HG02973 (cell line): ENCODE data around the gene MUC6.
"Not testable (repeated sequence)": the region's sequence is repeated elsewhere in the genome, so short reads cannot be mapped to it uniquely, and the experiment has no call there.

Experiments used
- ATAC-seq: cut with Tn5 transposase; IDR thresholded peaks from one replicate; pipeline ENCODE4 v1.9.1; 2021; ENCODE audit warnings: moderate library complexity; ENCODE audit not compliant: unreplicated experiment

Gene MUC6

DNA sequence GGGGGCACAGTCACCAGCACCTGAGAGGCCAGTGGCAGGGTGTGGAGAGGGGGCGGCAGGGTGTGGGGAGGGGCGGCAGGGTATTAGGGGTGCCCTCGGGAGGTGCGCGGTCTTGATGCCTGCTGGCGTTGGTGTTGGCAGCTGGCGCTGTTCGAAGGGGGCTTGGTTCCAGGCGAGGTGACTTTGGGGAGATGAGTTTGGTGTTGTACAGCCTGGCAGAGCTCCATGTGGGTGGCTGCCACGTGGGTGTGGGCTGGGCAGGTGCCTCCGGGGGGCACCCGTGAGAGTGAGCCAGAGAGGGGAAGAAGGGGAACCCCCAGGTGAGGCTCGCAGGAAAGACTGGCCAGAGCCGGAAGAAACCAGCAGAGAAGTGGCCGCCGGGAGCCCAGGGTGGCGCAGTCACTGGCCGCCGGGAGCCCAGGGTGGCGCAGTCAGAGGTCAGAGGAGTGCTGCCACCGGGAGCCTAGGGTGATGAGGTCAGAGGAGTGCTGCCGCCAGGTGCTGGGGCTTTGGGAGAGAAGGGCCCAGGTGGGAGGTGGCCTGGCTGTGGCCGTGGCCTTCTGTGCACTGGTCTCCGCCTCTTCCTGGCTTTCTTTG lies 44.7 kb downstream of the MUC6 start:
- no peak for ATAC-seq

DNA sequence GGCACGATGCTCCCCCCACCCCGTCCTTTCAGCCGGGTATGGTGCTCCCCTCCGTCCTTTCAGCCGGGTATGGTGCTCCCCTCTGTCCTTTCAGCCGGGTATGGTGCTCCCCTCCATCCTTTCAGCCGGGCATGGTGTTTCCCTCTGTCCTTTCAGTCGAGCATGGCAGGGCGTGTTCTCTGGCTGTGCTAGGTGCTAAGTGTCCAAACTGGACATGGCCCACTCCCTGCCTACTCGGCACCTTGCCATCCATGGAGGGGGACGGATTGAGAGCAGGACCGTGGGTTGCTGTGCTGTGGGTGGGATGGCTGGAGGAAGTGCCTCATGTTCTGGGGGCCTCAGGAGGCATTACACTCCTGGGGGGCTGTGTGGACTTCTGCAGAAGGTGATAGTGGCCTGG lies 45.5 kb downstream of the MUC6 start:
- ATAC-seq = no peak

DNA sequence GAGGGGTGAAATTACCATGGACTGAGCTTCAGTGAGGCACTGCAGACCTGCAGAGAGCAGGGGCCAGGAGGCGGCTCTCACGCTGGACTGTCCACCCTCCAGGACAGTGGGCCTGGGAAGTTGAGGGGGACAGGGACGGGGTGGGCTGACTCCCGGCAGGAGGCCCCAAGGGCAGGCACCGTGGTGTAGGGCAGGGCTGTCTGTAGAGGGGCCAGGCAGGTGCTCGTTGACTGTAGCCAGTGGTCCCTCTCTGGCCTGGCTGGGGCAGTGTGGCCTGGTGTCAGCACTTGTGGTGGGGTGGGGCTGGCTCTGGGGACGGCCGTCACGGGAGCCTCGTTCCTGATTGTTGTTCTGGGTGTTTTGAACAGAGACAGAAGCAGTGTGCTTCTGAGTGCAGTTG lies 46.4 kb downstream of the MUC6 start:
- ATAC-seq = no peak

- no peak for ATAC-seq
Measured at GRCh38 chr11:987671-988070, 48.8 kb downstream of the MUC6 start.

DNA sequence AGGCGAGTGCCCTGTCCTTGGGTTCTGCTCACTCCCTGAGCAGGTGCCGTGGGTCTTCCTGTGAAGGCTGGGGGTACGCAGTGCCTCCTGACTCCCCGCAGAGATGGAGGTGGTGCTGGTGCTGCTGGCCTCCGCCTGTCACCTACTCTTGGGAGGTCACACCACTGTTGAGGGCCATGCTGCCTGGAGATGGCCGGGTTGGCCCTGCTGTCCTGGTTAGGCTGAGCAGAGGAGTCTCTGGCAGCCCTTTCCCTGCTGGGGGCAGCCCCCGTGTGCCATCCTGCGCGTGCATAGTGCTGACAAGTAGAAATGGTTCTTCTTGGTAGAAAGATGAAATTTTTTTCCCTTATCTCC lies 49.6 kb downstream of the MUC6 start:
- ATAC-seq = no peak

GRCh38 chr11:986270-986951 lies 50.1 kb downstream of the MUC6 start:
- ATAC-seq = no peak

DNA sequence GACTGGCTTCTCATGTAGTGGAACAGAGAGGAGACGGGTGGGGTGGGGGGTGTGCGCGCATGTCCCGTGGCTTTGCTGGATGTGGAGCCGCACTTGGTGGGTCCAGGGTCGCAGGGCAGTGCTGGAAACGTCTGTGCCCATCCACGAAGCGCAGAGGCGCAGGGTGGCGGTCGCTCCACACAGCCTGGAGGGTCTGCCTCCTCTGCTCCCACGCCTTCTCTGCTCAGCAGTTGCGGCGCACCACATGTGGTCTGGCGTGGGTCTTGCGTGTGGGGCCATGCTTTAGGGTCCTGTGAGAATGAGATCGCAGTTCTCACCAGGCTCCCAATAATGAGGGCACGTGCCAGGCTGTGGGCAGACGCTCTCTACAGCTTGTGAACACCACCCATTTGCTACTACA lies 50.7 kb downstream of the MUC6 start:
- no peak for ATAC-seq

DNA sequence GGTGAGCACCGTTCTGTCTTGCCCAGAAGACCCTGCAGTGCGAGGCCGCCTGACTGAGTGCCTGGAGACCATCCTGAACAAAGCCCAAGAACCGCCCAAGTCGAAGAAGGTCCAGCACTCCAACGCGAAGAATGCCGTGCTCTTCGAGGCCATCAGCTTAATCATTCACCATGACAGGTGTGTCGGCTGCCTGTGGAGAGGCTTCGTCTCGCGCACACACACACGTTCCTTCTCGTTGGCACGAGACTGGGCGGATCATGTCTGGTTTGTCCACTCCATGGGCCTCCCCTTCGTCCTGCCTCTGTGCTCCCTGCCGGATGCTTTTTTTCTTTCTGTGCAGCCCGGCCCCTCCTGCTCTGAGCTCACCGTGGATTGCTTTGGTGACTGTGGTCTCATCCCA lies 51.1 kb downstream of the MUC6 start:
- ATAC-seq = no peak

DNA sequence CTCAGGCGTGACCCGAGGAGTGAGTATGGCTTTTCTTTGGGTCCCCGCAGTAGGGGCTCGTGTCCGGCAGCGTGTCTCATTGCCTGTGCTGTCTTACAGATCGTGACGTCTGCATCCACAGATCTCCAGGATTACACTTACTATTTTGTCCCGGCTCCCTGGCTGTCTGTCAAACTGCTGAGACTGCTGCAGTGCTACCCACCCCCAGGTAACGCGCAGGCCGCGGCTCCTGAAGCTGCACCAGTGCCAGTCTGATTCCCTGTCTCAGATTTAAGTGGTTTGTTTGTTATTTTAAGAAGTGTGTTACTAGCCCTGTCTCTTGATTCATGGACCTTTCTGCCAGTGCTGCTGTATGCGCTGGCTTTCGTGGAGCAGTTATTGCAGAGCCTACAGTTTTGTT lies 52.0 kb downstream of the MUC6 start:
- ATAC-seq = no peak

GRCh38 chr11:981764-982163 lies 54.8 kb downstream of the MUC6 start:
- no peak for ATAC-seq

GRCh38 chr11:980438-981357 lies 55.8 kb downstream of the MUC6 start:
- ATAC-seq = no peak

- ATAC-seq = no peak
Measured at GRCh38 chr11:978781-979180, 57.7 kb downstream of the MUC6 start.

GRCh38 chr11:977830-978720 lies 58.4 kb downstream of the MUC6 start:
- no peak for ATAC-seq

DNA sequence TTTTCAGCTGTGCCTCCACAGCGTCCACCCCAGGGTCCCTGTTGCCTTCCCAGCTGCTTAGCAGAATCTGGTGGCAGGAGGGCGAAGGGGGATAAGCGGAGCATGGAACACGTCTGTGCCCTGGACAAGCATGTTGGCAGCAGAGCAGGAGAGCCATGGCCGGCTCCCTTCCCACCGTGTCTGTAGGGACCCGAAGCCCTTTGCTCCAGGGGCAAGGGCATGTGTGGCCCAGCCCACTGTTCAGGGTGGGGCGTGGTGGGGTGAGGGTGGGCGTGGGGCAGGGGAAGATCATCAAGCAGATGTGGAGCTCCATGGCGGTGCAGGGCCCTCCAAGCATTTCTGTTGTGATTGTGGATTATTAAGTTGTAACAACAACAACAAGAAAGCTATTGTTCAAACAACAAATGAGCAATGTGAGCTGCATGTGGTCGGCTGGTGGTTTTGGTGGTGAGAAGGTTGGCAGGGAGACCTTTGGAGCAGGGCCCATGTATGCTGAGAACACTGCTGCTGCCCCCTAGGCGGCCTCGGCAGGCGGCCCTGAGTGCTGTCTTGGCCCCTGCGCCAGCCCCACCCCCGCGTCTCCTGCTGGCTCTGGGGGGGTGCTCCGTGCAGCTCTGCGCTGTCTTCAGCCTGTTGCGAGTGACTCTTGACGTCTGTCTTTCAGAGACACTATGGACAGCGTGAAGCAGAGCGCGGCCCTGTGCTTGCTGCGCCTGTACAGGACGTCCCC lies 59.9 kb downstream of the MUC6 start:
- ATAC-seq = no peak

- ATAC-seq = no peak
Measured at GRCh38 chr11:975827-976226, 60.7 kb downstream of the MUC6 start.

DNA sequence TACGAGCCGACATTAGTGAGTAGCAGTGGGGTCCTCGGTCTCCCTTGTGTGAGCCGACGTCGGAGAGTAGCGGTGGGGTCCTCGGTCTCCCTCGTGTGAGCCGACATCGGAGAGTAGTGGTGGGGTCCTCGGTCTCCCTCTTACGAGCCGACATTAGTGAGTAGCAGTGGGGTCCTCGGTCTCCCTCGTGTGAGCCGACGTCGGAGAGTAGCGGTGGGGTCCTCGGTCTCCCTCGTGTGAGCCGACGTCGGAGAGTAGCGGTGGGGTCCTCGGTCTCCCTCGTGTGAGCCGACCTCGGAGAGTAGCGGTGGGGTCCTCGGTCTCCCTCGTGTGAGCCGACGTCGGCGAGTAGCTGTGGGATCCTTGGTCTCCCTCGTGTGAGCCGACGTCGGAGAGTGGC lies 61.1 kb downstream of the MUC6 start:
- ATAC-seq = not testable (repeated sequence)

DNA sequence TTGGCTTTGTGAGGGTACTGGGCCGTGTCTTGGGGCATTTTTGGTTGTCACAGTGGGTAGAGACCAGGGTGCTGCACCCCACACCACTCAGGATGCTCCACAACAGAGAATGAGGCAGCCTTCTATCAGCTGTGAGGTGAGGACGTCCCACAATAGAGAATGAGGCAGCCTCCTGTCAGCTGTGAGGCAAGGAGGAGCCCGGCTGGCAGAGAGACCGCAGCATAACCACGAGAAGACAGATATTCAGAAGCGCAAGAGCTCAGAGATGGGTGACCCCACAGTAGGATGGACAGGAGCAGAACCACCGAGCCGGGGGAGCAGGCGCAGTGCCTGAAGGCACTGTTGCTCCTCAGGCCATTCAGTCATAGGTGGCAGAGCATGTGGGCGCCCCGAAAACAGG lies 63.3 kb downstream of the MUC6 start:
- no peak for ATAC-seq

DNA sequence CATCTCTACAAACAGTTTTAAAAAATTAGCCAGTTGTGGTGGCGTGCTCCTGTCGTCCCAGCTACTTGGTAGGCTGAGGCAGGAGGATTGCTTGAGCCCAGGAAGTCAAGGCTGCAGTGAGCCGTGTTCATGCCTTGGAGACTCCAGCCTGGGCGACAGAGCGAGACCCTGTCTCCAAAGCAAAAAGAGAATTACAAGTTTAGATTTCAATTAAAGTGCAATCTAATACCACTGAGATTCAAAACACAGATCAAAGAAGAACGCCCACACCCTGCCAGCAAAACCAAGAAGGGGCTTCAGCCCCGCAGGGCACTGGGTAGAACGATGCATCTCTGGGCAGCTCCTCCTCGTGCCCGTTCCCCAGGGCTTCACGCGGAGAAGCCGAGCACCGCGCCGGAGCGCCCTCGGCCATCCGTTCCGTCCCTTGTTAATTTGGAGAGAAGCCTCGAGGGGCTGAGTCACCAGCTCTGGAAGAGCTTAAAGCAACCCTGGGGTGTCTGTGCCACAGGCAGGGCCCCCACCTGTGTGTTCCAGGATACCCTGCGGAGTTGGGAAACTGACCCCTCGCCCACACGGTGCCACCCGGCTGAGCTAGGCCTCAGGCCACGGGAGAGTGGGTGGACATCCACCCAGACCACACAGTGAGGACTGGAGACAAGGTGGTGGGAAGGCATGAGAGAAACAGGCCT lies 63.9 kb downstream of the MUC6 start:
- ATAC-seq = no peak

DNA sequence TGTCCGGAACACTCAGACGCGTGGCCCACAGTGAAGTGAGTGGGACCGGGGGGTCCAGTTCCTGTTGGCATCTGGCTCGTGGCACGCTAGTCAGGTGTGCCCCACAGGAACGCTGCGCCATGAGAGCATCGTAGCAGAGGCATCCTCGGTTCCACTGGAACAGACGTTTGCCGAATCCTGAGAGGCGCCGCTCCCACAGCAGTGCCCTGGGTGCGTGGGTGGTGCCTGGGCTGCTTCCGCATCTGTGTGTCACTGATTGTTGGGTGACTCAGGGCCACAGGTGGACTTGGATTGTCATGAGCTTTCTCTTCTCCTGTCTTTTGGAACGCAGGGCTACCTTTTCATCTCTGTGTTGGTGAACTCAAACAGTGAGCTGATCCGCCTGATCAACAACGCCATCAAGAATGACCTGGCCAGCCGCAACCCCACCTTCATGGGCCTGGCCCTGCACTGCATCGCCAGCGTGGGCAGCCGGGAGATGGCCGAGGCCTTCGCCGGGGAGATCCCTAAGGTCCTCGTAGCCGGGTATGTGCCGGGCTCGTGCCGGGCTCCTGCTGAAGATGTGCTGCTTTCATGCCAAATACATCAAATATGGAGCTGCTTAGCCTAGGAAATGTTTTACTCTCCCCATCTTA lies 64.7 kb downstream of the MUC6 start:
- ATAC-seq = no peak
